Measurements from ENCODE around the gene ATP11A.
"Not testable (repeated sequence)": the region's sequence is repeated elsewhere in the genome, so short reads cannot be mapped to it uniquely, and the experiment has no call there.

The ATP11A gene

GRCh38 chr13:112852392-112852791 lies 162.6 kb downstream of the ATP11A start:
- no peak for DNase-seq (ENCODE audit: low read depth in 2 of 2, low spot score in 1 of 2)

GRCh38 chr13:112852808-112853207 lies 163.0 kb downstream of the ATP11A start:
- no peak for DNase-seq (ENCODE audit: low read depth in 2 of 2, low spot score in 1 of 2)

- DNase-seq (ENCODE audit: low read depth in 2 of 2, low spot score in 1 of 2): no peak
Measured at GRCh38 chr13:112854321-112854720, 164.5 kb downstream of the ATP11A start.

- no peak for DNase-seq (ENCODE audit: low read depth in 2 of 2, low spot score in 1 of 2)
Measured at GRCh38 chr13:112855859-112856258, 166.0 kb downstream of the ATP11A start.

GRCh38 chr13:112857914-112858490 lies 168.2 kb downstream of the ATP11A start:
- no peak for DNase-seq (ENCODE audit: low read depth in 2 of 2, low spot score in 1 of 2)

GRCh38 chr13:112859128-112859816 lies 169.4 kb downstream of the ATP11A start:
- no peak for DNase-seq (ENCODE audit: low read depth in 2 of 2, low spot score in 1 of 2)

- no peak for DNase-seq (ENCODE audit: low read depth in 2 of 2, low spot score in 1 of 2)
Measured at GRCh38 chr13:112859817-112860190, 170.0 kb downstream of the ATP11A start.

GRCh38 chr13:112861876-112862615 lies 172.2 kb downstream of the ATP11A start:
- no peak for DNase-seq (ENCODE audit: low read depth in 2 of 2, low spot score in 1 of 2)

GRCh38 chr13:112863356-112863755 lies 173.5 kb downstream of the ATP11A start:
- DNase-seq (ENCODE audit: low read depth in 2 of 2, low spot score in 1 of 2): not testable (repeated sequence)

- DNase-seq (ENCODE audit: low read depth in 2 of 2, low spot score in 1 of 2): not testable (repeated sequence)
Measured at GRCh38 chr13:112865478-112865877, 175.6 kb downstream of the ATP11A start.

GRCh38 chr13:112867301-112867711 lies 177.5 kb downstream of the ATP11A start:
- no peak for DNase-seq (ENCODE audit: low read depth in 2 of 2, low spot score in 1 of 2)

- DNase-seq (ENCODE audit: low read depth in 2 of 2, low spot score in 1 of 2): no peak
Measured at GRCh38 chr13:112868308-112868707, 178.5 kb downstream of the ATP11A start.

- DNase-seq (ENCODE audit: low read depth in 2 of 2, low spot score in 1 of 2): no peak
Measured at GRCh38 chr13:112869202-112870050, 179.6 kb downstream of the ATP11A start.

- no peak for DNase-seq (ENCODE audit: low read depth in 2 of 2, low spot score in 1 of 2)
Measured at GRCh38 chr13:112870051-112870331, 180.2 kb downstream of the ATP11A start.

GRCh38 chr13:112870737-112871287 lies 181.0 kb downstream of the ATP11A start:
- DNase-seq (ENCODE audit: low read depth in 2 of 2, low spot score in 1 of 2): no peak

GRCh38 chr13:112871742-112872141 lies 181.9 kb downstream of the ATP11A start:
- DNase-seq (ENCODE audit: low read depth in 2 of 2, low spot score in 1 of 2): no peak

GRCh38 chr13:112872657-112873631 lies 183.1 kb downstream of the ATP11A start:
- DNase-seq (ENCODE audit: low read depth in 2 of 2, low spot score in 1 of 2): not testable (repeated sequence)

GRCh38 chr13:112873851-112874750 lies 184.3 kb downstream of the ATP11A start:
- DNase-seq (ENCODE audit: low read depth in 2 of 2, low spot score in 1 of 2): peak; percentile 35 to 57

- DNase-seq (ENCODE audit: low read depth in 2 of 2, low spot score in 1 of 2): no peak
Measured at GRCh38 chr13:112874751-112875300, 185.0 kb downstream of the ATP11A start.
